DOHH2 (cell line): ENCODE measurements around the gene CERS6.

ENCODE experiments used
- H3F3A ChIP-seq: fragments of 200-600 bp; sonication (generic), shearing (Covaris generic); 2 replicates; pipeline ENCODE4 v1.6.0; 2016; ENCODE audit warnings: antibody characterized with exemption, mild to moderate bottlenecking; ENCODE audit not compliant: control insufficient read depth, insufficient read depth
- H3K27ac ChIP-seq: fragments of 200-600 bp; sonication (generic); 2 replicates; pipeline ENCODE4 v1.5.1; 2014; ENCODE audit warnings: low read depth, mild to moderate bottlenecking, low read length, moderate library complexity
- H3K27me3 ChIP-seq: fragments of 200-600 bp; sonication (generic); 2 replicates; pipeline ENCODE4 v1.6.1; 2014; ENCODE audit warnings: mild to moderate bottlenecking, low read length, mixed read lengths; ENCODE audit not compliant: control insufficient read depth
- H3K36me3 ChIP-seq: fragments of 200-600 bp; sonication (generic); 2 replicates; pipeline ENCODE4 v1.6.1; 2014; ENCODE audit warnings: mild to moderate bottlenecking, low read length, moderate library complexity, mixed read lengths; ENCODE audit not compliant: control insufficient read depth
- H3K4me1 ChIP-seq: fragments of 200-600 bp; sonication (generic); 2 replicates; pipeline ENCODE4 v1.6.1; 2014; ENCODE audit warnings: mild to moderate bottlenecking, low read length, mixed read lengths; ENCODE audit not compliant: control insufficient read depth
- H3K4me2 ChIP-seq: fragments of 200-600 bp; sonication (generic); 2 replicates; pipeline ENCODE4 v1.6.0; 2014; ENCODE audit warnings: mild to moderate bottlenecking, low read length, moderate library complexity
- H3K4me3 ChIP-seq: fragments of 200-600 bp; sonication (generic); 2 replicates; pipeline ENCODE4 v1.5.1; 2014; ENCODE audit warnings: mild to moderate bottlenecking, low read length, mixed read lengths
- H3K79me2 ChIP-seq: fragments of 200-600 bp; sonication (generic); 2 replicates; pipeline ENCODE4 v1.6.1; 2014; ENCODE audit warnings: mild to moderate bottlenecking, low read length, mixed read lengths; ENCODE audit not compliant: control insufficient read depth
- H3K9me2 ChIP-seq: fragments of 200-600 bp; sonication (generic); replicated peaks from 2 replicates; pipeline ENCODE4 v1.6.1; 2014; ENCODE audit warnings: mild to moderate bottlenecking, low read length, mixed read lengths; ENCODE audit not compliant: control insufficient read depth
- H3K9me3 ChIP-seq: fragments of 200-600 bp; sonication (generic); 2 replicates; pipeline ENCODE4 v1.6.1; 2014; ENCODE audit warnings: antibody characterized with exemption, low read length, mixed read lengths; ENCODE audit not compliant: control insufficient read depth, insufficient read depth
- H4K20me1 ChIP-seq: fragments of 200-600 bp; sonication (generic); 2 replicates; pipeline ENCODE4 v1.6.0; 2014; ENCODE audit warnings: low read depth, mild to moderate bottlenecking, antibody characterized with exemption, low read length, moderate library complexity; ENCODE audit not compliant: control insufficient read depth, insufficient read depth
- CTCF ChIP-seq: fragments of 200-600 bp; sonication (generic); IDR thresholded peaks from one replicate; pipeline ENCODE4 v1.5.1; 2014; ENCODE audit warnings: antibody characterized with exemption, mild to moderate bottlenecking, low read depth, low read length; ENCODE audit not compliant: poor library complexity, severe bottlenecking
- EZH2phosphoT487 ChIP-seq: fragments of 200-600 bp; sonication (generic); IDR thresholded peaks from 2 replicates; pipeline ENCODE4 v1.6.1; 2017; ENCODE audit warnings: borderline replicate concordance, mild to moderate bottlenecking, antibody characterized with exemption, low read length, moderate library complexity, mixed read lengths

CERS6 gene

GRCh38 chr2:168816369-168816768 lies 360.3 kb downstream of the CERS6 start:
- H4K20me1 ChIP-seq, result no peaks in the 10 kb centered on the region
- no peak for TF ChIP-seq CTCF
- TF ChIP-seq EZH2phosphoT487, result no peak
- H3K79me2 ChIP-seq, result no peaks in the 10 kb centered on the region
- H3K9me3 ChIP-seq, result no peaks in the 10 kb centered on the region
- H3K9me2 ChIP-seq, result no peaks in the 10 kb centered on the region
- H3K4me2 ChIP-seq, result no peak overlapping the region
- no peaks in the 10 kb centered on the region for H3F3A ChIP-seq
- no peaks in the 10 kb centered on the region for H3K4me1 ChIP-seq
- no peak overlapping the region for H3K4me3 ChIP-seq
- peaks cover 2% of the 10 kb centered on the region; the same call in 1 of the 2 replicates for H3K27me3 ChIP-seq
- no peaks in the 10 kb centered on the region for H3K36me3 ChIP-seq
- no peak overlapping the region for H3K27ac ChIP-seq

GRCh38 chr2:168819050-168819715 lies 363.1 kb downstream of the CERS6 start:
- Histone ChIP-seq H3K36me3 (no peaks in the 10 kb centered on the region), H3K79me2 (no peaks in the 10 kb centered on the region), H4K20me1 (no peaks in the 10 kb centered on the region), H3K27me3 (peaks cover 2% of the 10 kb centered on the region; the same call in 1 of the 2 replicates), H3K4me3 (no peak overlapping the region), H3K9me2 (no peaks in the 10 kb centered on the region), H3K9me3 (no peaks in the 10 kb centered on the region), H3K4me2 (no peak overlapping the region), H3K27ac (no peak overlapping the region), H3F3A (no peaks in the 10 kb centered on the region), H3K4me1 (no peaks in the 10 kb centered on the region)
- no peak for TF ChIP-seq CTCF
- no peak for TF ChIP-seq EZH2phosphoT487

- no peak for TF ChIP-seq CTCF
- no peak for TF ChIP-seq EZH2phosphoT487
- no peaks in the 10 kb centered on the region for H3K9me2 ChIP-seq
- no peaks in the 10 kb centered on the region for H3K9me3 ChIP-seq
- no peaks in the 10 kb centered on the region for H4K20me1 ChIP-seq
- no peaks in the 10 kb centered on the region for H3F3A ChIP-seq
- no peaks in the 10 kb centered on the region for H3K4me1 ChIP-seq
- peaks cover 2% of the 10 kb centered on the region; the same call in 1 of the 2 replicates for H3K27me3 ChIP-seq
- H3K79me2 ChIP-seq, result no peaks in the 10 kb centered on the region
- H3K27ac ChIP-seq, result no peak overlapping the region
- no peak overlapping the region for H3K4me2 ChIP-seq
- no peaks in the 10 kb centered on the region for H3K36me3 ChIP-seq
- no peak overlapping the region for H3K4me3 ChIP-seq
Measured at GRCh38 chr2:168819829-168820489, 363.9 kb downstream of the CERS6 start.
